Astrocyte of the cerebellum (primary cell): ENCODE results near the gene CDH11.

Experiments used
- DNase-seq: peaks from one replicate; pipeline ENCODE4 v3.0.0-alpha.2; 2011; ENCODE audit warnings: low read depth
- H3K4me3 ChIP-seq: 2 replicates; pipeline ENCODE4 v1.5.1; 2011; ENCODE audit warnings: mild to moderate bottlenecking, low read depth, low read length, moderate library complexity
- in situ Hi-C: cut with HindIII; loops from 2 replicates; pipeline ENCODE4 v1.10.0; 2017; ENCODE audit warnings: low sequenced_read_pairs
- TF ChIP-seq, protein P1 (sequence below): IDR thresholded peaks from 2 replicates; pipeline ENCODE4 v1.5.1; 2012; ENCODE audit warnings: low read length, low read depth, moderate library complexity, mild to moderate bottlenecking; ENCODE audit errors: missing control alignments

CDH11 gene

DNA sequence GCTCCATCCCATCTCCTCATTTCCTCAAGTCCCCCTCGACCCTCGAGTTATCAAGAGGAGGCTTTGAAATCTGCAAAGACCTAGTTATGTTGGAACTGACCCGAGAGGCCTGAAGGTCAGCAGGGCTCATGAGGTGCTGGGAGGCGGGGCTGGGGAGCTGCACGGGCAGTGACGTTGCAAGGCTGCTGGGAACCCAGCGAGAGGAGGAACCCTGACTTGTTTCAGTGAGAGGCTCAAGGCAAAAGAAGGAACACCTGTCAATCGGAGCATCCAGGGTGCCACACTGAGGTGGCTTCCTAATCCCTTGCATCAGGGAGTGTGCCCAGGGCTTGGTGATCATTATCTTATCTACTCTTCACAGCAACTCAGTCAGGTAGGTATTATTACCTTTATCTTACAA, 86.9 kb downstream of the CDH11 start:
- TF ChIP-seq, protein P1, sequence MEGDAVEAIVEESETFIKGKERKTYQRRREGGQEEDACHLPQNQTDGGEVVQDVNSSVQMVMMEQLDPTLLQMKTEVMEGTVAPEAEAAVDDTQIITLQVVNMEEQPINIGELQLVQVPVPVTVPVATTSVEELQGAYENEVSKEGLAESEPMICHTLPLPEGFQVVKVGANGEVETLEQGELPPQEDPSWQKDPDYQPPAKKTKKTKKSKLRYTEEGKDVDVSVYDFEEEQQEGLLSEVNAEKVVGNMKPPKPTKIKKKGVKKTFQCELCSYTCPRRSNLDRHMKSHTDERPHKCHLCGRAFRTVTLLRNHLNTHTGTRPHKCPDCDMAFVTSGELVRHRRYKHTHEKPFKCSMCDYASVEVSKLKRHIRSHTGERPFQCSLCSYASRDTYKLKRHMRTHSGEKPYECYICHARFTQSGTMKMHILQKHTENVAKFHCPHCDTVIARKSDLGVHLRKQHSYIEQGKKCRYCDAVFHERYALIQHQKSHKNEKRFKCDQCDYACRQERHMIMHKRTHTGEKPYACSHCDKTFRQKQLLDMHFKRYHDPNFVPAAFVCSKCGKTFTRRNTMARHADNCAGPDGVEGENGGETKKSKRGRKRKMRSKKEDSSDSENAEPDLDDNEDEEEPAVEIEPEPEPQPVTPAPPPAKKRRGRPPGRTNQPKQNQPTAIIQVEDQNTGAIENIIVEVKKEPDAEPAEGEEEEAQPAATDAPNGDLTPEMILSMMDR = no peak
- in situ Hi-C loops = no loop called here

DNA sequence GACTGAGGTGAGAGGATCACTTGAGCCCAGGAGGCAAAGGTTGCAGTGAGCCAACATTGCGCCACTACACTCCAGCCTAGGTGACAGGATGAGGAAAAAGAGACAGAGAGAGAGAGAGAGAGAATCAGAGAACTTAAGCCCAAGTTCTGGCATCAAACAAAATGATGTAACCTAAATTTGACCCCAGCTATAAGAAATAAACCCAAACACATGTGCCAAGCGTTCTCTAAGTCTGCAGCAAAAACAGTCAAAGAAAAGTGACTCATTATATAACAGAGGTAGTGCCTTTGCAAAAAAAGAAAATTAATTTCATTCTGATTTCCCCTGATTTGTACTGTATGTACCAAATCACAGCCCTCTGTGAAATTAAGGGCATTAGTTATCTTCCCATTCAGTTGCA, 89.5 kb downstream of the CDH11 start:
- in situ Hi-C loops = no loop called here
- TF ChIP-seq, protein P1 = no peak
- H3K4me3 ChIP-seq = no peak overlapping the region
- DNase-seq = no peak

More for the DNA sequence above, 86.9 kb downstream of the CDH11 start:
- no peak for DNase-seq
- H3K4me3 ChIP-seq = no peak overlapping the region

DNA sequence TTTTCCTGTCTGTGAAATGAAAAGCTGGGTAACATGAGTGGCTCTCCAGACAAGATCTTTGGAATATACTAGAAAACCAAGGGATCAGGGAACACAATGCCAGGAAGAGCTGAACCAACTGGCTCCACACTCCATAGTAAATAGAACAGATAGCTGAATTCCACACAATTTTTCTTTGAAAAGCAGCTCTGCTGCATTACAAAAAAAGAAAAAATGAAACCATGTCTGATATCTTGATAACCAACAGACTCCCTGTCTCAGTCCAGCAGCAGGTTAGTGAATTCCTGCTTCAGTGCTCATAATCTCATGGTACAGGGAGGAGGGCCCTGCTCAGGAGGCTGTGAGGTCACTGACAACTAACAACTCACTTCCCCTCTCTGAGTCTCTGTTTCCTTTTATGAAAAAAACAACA, 97.1 kb downstream of the CDH11 start:
- DNase-seq = no peak
- in situ Hi-C loops = no loop called here
- TF ChIP-seq, protein P1 = no peak
- no peak overlapping the region for H3K4me3 ChIP-seq

DNA sequence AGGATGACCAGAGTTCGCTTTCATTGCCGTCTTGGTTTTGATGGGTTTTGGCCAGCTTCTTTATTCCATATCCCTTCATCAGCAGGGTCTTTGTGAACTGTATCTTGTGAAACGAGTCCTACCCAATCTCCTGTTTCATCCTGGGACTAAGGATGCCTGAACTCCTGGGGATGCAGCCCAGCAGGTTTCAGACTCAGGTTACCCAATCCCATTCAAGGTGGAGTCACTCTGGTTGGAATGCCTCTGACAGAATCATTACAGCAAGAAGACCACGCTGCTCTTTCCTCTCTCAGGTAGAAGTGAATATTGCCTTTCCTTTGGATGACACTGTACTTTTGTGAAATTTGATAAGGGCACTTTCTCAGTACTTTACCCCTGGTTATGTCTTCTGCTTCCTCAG, 98.1 kb downstream of the CDH11 start:
- TF ChIP-seq, protein P1 = no peak
- DNase-seq = no peak
- H3K4me3 ChIP-seq = no peak overlapping the region
- in situ Hi-C loops = no loop called here

DNA sequence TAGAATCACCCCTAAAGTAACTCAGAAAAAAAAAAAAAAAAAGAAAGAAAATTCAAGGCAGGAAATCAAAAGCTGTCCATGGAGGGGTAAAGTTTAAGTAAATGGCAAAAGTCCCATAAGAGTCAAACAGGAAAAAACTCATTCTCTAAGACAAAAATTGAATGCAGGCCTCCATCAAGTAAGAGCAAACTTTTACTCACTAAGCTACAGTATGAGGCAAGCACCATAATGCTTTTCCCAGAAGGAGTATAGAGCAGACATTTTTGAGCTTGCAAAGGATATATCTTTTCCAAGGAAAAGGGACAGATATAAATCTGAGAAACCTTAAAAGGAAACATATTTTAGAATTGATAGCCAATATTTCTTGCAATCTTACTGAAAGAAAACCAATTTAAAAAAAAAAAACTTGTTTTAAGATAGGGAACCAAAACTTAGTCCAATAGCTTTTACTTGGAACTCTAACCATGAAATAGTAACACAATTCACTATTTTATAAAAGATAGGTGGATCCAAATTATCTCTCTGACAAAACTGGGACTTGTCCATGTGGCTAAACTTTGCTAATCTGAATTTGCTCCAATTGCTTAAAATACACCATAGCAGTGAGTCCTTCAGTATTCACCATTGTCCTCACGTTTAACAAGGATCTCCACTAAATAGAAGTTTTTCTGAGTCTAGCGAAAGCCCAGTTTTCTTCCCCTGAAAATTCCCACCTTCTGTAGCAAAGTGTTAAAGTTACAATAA, 99.8 kb downstream of the CDH11 start:
- TF ChIP-seq, protein P1 = no peak
- DNase-seq = no peak
- in situ Hi-C loops = no loop called here
- no peak overlapping the region for H3K4me3 ChIP-seq

DNA sequence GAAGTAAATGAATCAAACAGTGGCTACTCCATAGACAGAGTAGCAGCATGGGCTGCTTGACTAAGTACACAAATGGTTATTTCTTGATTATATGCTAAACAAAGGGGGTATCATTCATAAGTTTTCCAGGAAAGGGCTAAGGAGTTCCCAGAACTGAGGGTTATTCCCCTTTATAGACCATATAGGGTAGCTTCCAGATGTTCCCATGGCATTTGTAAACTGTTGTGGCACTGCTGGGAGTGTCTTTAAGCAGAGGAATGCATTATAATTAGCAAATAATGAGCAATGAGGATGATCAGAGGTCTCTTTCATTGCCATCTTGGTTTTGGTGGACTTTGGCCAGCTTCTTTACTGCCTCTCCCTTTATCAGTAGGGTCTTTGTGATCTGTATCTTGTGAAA, 105.1 kb downstream of the CDH11 start:
- TF ChIP-seq, protein P1 = no peak
- H3K4me3 ChIP-seq = no peak overlapping the region
- DNase-seq = no peak
- in situ Hi-C loops = no loop called here
